NCI-H460 (cell line): ENCODE data around the gene LRRC27. TPM values are rescaled to one million over a fixed set of nuclear protein-coding genes. Genes with fewer than 3 reads are reported as not detected.
A peak's percentile ranks its signal among the peaks of the same experiment; 100 is the strongest.

Source experiments
- DNase-seq: peaks from one replicate; pipeline ENCODE4 v3.0.0-alpha.2; 2016; ENCODE audit warnings: low read depth; ENCODE audit errors: extremely low read depth
- total RNA-seq: library from RNA; depleted of rRNA; stranded (reverse); fragments of >200 nt; shearing (Covaris generic); gene quantifications from 2 replicates; pipeline ENCODE4 v1.2.3, GENCODE V29; 2014

Gene LRRC27
- total RNA-seq, 1 experiment from 2014 or later = 7.8 TPM

GRCh38 chr10:132300582-132300981 lies 31.4 kb upstream of the LRRC27 start:
- no peak for DNase-seq

GRCh38 chr10:132301371-132302330 lies 30.3 kb upstream of the LRRC27 start:
- DNase-seq = no peak

- no peak for DNase-seq
Observed at GRCh38 chr10:132302421-132303310, 29.3 kb upstream of the LRRC27 start.

- no peak for DNase-seq
Observed at GRCh38 chr10:132303361-132304115, 28.5 kb upstream of the LRRC27 start.

- DNase-seq = no peak
Observed at GRCh38 chr10:132304756-132305509, 27.1 kb upstream of the LRRC27 start.

GRCh38 chr10:132305654-132306342 lies 26.2 kb upstream of the LRRC27 start:
- DNase-seq = no peak

GRCh38 chr10:132306343-132306685 lies 25.7 kb upstream of the LRRC27 start:
- DNase-seq = no peak

- peak; percentile 23 for DNase-seq
Observed at GRCh38 chr10:132306864-132307751, 24.9 kb upstream of the LRRC27 start.

- peak; percentile 89 for DNase-seq
Observed at GRCh38 chr10:132307823-132308586, 24.0 kb upstream of the LRRC27 start, which contains the start of gene STK32C. STK32C (minus strand) TSS chr10:132307950; CDS start chr10:132307833, 117 bp downstream.

- DNase-seq = no peak
Observed at GRCh38 chr10:132308587-132309470, 23.2 kb upstream of the LRRC27 start.

- no peak for DNase-seq
Observed at GRCh38 chr10:132309471-132309865, 22.5 kb upstream of the LRRC27 start.

- DNase-seq = no peak
Observed at GRCh38 chr10:132309879-132310591, 22.0 kb upstream of the LRRC27 start.

- no peak for DNase-seq
Observed at GRCh38 chr10:132310701-132311337, 21.2 kb upstream of the LRRC27 start.

- DNase-seq = no peak
Observed at GRCh38 chr10:132311338-132311939, 20.6 kb upstream of the LRRC27 start.

- no peak for DNase-seq
Observed at GRCh38 chr10:132313305-132313704, 18.7 kb upstream of the LRRC27 start.
